Motor neuron (in vitro differentiated cells): ENCODE measurements around the gene SPDYE2B. TPM values are rescaled to one million over a fixed set of nuclear protein-coding genes. Genes with fewer than 3 reads are reported as not detected.
A peak's percentile ranks its signal among the peaks of the same experiment; 100 is the strongest.
"Not testable (repeated sequence)": the region's sequence is repeated elsewhere in the genome, so short reads cannot be mapped to it uniquely, and the experiment has no call there.

ENCODE experiments used
- ATAC-seq, 8 experiments: fragments of 200-7000 bp; cut with Tn5 transposase; replicated peaks in 6 of 8; 2 replicates each; pipeline ENCODE4 v1.8.0; 2021; ENCODE audit warnings: mild to moderate bottlenecking in 8 of 8, moderate library complexity in 8 of 8
- H3K27ac ChIP-seq, 2 donors: fragments of 250-450 bp; sonication (Bioruptor Pico); 2 replicates each; pipeline ENCODE4 v1.9.0; 2021; ENCODE audit warnings: antibody characterized with exemption in 2 of 2, mild to moderate bottlenecking in 2 of 2, moderate library complexity in 1 of 2
- H3K4me1 ChIP-seq, 2 donors: fragments of 250-450 bp; sonication (Bioruptor Pico); replicated peaks in 1 of 2; 2 replicates each; pipeline ENCODE4 v1.6.1; 2021; ENCODE audit warnings: antibody characterized with exemption in 2 of 2, mild to moderate bottlenecking in 2 of 2, moderate library complexity in 1 of 2
- H3K4me3 ChIP-seq, 5 donors: fragments of 250-450 bp; sonication (Bioruptor Pico); 2 replicates each; pipeline ENCODE4 v1.9.0; 2021; ENCODE audit warnings: antibody characterized with exemption in 5 of 5, mild to moderate bottlenecking in 5 of 5, moderate library complexity in 4 of 5
- WGBS, 10 experiments: fragments of 450-650 bp; shearing (Covaris generic); methylation state at CpG; one replicate each; pipeline ENCODE4 v1.0.0; 2022; 5-methylcytosine and 5-hydroxymethylcytosine counted together
- in situ Hi-C, 9 experiments: fragments of 400-800 bp; cut with MboI; loops; one replicate each; pipeline ENCODE4 v1.15.0; 2021; ENCODE audit warnings: low sequenced_read_pairs in 9 of 9, low pct_unique_long_range_greater_than_20kb in 2 of 9; ENCODE audit not compliant: unreplicated experiment in 9 of 9
- total RNA-seq, 8 experiments: library from RNA; unstranded; fragments of 300-600 nt; gene quantifications; 2 replicates each; pipeline versions ENCODE4 v1.2.3 to v1.2.4, GENCODE V29; 2022

Gene SPDYE2B
- total RNA-seq, 8 experiments from 2014 or later = 0.11 to 2.6 (median 2.0) TPM; not detected in 5

DNA sequence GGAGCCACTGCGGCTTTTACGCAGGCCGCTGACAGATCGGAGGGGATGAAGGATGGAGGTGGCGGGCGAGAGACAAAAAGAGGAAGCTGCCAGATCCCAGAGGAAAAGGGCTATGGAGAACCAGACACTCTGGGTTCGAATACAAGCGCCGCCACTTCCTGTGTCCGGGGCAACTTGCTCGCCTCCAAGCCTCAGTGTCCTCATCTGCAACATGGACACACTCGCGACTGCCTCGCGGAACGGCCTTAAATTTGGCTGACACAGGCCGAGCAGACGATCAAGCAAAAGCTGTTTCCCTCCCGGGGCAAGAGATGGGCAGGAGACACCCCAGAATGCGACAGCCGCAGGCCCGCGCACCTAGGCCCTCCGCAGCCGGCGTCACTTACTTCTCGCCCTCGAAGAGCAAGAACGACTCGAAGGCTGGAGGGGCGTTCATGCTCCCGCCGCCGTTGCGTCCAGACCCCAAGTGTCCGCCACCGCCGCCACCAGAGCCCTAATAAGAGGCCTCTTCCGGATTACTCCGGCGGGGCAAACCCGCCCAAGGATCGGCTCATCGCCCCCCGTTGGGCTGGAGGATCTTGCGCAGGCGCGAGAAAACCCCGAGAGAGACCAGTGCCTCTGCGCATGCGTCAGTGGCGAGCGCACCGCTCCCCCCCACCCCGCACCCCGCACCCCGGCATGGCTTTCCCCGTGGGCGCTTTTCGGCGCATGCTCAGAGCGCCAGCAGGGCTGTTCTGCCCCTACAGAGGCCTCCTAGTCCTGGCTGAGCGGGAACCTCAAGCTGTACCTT, 21.2 kb downstream of the SPDYE2B start, which contains the start of gene POLR2J2:
Gene POLR2J2 (minus strand): TSS at position 498 of the 790 bp plus-strand sequence. CDS start 62 bp downstream, at position 436.
- ATAC-seq = peak; percentile 68 to 94 (median 88)
- in situ Hi-C loops, H3K4me1 ChIP-seq: not testable (repeated sequence)
- H3K4me3 ChIP-seq = peak within 1 kb of the TSS in 3 of 5 donors; percentile 26 to 65 (median 37)
- peak within 1 kb of the TSS in 1 of 2 donors; percentile 83 for H3K27ac ChIP-seq
- no CpG with 5 or more reads among the region's 63 CpGs for WGBS, 10 experiments

DNA sequence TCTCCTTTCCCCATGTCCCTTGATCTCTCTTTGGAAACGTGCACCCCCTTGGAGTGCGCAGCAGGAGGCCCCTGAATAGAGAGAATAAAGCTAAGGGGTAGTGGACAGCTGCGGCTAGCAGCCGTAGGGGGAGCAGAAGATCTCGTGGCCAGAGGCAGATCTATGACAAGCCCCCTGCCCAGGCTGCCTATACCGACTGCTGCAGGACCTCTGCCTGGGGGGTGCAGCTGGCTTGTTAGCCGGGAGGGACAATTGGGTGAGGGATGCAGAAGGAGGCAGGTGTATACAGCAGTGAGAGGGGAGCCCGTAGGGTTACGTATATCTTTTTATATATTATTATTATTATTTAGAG, 21.8 kb downstream of the SPDYE2B start:
- H3K4me3 ChIP-seq, H3K4me1 ChIP-seq, in situ Hi-C loops, H3K27ac ChIP-seq: not testable (repeated sequence)
- ATAC-seq = peak; percentile 2 to 81 (median 72)
- WGBS, 10 experiments = no CpG with 5 or more reads among the region's 9 CpGs

DNA sequence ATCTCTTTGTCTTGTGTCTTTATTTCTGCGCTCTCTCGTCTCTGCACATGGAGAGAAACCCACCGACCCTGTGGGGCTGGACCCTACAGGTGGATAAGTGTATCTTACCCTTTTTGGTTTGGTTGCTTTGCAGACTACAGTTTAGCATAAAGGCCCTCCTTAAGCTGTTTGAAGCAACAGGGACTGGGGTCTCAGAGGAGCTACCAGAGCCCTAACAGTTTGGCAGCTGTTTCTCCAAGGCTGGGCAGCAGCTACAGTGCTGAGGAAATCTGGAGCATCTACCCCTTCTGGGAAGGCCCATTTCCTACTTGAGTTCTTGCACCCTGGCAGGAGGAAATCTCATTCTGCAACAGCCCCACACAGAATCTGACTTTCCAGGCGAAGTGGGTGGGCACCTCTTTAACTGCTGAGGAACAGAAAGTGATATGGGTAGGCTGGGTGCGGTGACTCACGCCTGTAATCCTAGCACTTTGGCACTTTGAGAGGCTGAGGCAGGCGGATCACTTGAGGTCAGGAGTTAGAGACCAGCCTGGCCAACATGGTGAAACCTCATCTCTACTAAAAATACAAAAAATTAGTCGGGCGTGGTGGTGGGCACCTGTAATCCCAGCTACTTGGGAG, 23.4 kb downstream of the SPDYE2B start:
- H3K4me1 ChIP-seq, ATAC-seq, in situ Hi-C loops, H3K27ac ChIP-seq, H3K4me3 ChIP-seq: not testable (repeated sequence)
- WGBS, 10 experiments = no CpG with 5 or more reads among the region's 9 CpGs

DNA sequence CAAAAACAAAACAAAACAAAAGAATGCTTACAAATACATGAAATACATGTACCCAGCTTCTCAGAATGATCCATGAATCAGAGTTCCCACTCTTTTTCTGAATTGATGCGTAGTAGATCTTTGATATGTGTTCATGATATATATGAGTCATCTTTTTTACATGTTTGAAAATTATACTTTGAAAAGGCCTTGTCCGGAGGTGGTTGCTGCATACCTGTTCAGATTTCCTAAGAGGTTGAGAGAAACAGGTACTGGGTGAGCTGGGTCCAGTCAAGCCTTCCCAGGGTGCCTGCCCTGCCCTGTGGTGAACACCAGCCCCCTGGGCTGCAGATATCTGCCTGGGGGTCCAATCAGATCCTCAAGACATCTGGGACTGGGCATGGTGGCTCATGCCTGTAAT, 25.4 kb downstream of the SPDYE2B start:
- H3K27ac ChIP-seq, in situ Hi-C loops, H3K4me3 ChIP-seq, H3K4me1 ChIP-seq, ATAC-seq: not testable (repeated sequence)
- no CpG with 5 or more reads among the region's 2 CpGs for WGBS, 10 experiments

DNA sequence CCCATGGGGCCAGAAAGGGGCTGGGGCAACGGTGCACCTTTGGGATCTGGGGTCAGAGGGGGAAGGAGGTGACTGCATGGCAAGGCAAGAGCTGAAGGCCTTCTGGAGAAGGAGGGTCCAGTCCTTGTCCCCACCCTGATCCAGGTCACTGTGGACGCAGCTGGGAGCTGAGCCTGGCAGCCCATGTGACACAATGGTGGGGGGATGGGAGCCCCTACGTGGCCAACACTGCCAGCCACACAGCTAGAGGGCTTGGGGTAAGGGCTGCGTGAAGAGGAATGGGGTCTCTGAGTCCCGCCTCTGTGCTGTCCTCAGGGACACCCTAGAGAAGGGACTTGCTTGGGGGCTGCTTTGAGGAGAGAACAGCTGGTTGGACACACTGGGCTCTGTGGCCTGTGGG, 30.7 kb downstream of the SPDYE2B start:
- in situ Hi-C loops, H3K4me3 ChIP-seq, H3K27ac ChIP-seq, H3K4me1 ChIP-seq: not testable (repeated sequence)
- peak in 5 of 8 experiments; percentile 72 to 83 (median 77) for ATAC-seq
- no CpG with 5 or more reads among the region's 5 CpGs for WGBS, 10 experiments

DNA sequence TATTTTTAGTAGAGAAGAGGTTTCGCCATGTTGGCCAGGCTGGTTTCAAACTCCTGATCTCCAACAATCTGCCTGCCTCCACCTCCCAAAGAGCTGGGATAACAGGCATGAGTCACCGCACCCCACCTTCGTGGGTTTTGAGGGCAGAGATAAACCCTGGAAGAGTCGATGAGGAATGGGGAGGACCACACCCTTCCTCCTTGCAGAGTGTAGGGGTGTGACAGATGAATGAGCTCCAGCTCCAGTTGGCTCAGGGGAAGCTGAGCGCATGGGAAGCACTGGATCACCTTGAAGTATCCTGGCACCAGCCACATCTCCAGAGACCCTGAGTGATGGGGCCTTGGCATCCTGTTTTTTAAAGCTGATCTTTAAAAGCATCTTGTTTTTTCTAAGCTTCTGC, 32.4 kb downstream of the SPDYE2B start:
- H3K4me3 ChIP-seq, H3K27ac ChIP-seq, in situ Hi-C loops, H3K4me1 ChIP-seq: not testable (repeated sequence)
- ATAC-seq = peak in 3 of 8 experiments; percentile 59 to 99 (median 84)
- no CpG with 5 or more reads among the region's 5 CpGs for WGBS, 10 experiments

DNA sequence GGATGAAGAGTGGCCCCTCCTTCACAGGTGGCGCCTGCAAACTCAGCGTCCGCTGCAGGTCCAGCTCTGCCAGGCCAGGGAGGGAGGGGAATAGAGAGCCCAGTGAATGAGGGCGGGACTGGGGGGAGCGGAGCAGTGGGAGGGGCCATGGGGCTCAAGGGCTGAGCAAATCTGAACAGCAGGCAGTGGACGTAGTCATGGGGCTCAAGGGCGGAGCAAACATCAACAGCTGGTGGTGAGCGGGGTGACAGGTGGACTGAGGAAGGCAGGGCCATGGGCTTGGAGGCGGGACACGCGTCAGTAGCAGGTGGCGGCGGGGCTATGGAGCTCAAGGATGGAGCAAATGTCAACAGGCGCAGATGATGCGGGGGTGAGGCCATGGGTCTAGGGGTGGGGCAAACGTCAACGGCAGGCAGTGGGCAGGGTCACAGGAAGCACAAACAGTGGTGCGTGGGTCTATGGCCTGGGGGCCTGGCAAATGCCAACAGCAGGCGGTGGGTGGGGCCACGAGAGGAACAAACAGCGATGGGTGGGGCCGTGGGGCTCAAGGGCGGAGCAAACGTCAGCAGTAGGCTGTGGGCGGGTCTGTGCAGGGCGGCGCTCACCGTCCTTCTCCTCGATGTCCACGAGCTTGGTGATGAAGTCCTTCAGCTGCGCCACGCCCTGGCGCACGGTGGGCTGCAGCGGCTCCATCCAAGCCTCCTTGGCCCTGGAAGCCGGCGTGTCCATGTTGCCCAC, 38.3 kb downstream of the SPDYE2B start:
- H3K27ac ChIP-seq, H3K4me3 ChIP-seq, H3K4me1 ChIP-seq, in situ Hi-C loops: not testable (repeated sequence)
- no CpG with 5 or more reads among the region's 37 CpGs for WGBS, 10 experiments
- peak; percentile 85 to 95 (median 90) for ATAC-seq

DNA sequence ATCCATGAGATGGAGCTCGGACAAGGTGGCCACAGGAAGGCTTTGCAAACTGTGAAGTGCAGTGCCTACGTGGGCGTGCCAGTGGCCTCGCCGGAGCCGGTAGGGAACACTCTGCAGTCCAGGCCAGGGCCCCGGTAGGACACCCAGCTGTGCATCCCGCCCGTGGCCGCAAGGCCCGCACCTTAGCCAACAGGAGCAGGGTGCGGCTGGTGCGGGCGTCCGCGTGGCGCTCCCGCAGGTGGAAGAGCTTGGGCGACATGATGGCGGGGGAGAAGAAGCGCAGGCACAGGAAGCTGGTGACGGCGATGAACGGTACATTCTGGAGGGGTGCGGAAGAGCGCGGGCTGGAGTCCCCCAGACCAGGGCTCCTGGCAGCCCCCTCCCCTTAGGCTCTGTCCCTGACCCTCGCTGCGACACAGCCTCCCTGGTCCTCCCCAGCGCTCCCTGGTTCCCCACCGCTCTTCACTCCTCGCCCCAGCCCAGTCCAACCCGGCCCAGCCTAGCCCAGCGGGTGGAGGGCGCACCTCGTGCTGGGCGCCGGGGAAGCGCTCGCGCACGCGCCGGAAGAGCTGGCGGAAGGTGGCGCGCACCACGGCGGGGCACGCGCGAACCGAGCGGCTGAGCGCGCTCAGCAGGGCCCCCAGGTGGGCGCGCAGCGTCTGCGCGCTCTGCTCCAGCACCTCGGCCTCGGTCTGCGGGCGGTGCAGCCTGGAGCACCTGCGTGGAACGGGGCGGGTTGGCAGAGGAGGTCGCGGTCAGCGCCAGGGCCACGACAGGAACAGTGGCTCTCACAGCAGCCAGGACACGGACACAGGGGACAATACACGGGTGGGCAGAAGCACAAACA, 39.5 kb downstream of the SPDYE2B start:
- in situ Hi-C loops, H3K27ac ChIP-seq, H3K4me1 ChIP-seq: not testable (repeated sequence)
- H3K4me3 ChIP-seq = peak overlapping the region in 2 of 5 donors; percentile 18 to 23
- peak in 6 of 8 experiments; percentile 12 to 40 (median 26) for ATAC-seq
- no CpG with 5 or more reads among the region's 74 CpGs for WGBS, 10 experiments

DNA sequence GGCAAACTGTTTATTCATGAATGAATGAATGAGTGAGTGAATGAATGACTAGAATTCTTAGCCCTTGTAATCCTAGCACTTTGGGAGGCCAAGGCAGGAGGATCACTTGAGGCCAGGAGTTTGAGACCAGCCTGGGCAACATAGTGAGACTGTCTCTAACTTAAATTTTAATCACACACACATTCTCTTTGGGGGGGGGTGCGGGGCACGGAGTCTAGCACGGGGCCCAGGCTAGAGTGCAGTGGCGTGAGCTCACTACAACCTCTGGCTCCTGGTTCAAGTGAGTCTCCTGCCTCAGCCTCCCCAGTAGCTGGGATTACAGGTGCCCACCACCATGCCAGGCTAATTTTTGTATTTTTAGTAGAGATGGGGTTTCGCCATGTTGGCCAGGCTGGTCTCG, 40.5 kb downstream of the SPDYE2B start:
- ATAC-seq, H3K4me1 ChIP-seq, H3K4me3 ChIP-seq, H3K27ac ChIP-seq, in situ Hi-C loops: not testable (repeated sequence)
- WGBS, 10 experiments = no CpG with 5 or more reads among the region's 6 CpGs

DNA sequence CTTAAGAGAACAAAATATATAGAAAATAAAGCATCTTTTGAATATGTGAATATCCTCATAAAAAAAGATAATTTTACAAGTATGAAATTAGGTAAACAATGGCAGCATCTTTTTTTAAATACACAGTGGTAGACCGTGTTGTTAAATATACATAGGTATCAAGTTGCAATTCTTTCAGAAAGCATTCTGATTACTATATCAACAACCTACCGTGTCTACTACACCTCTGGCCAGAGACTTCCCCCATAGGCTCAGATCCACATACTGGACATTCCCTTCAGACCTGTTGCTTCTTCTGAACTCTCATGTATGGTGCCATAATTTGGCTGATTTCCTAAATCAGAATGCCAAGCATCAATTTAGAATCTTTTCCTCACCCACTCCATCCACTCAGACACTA, 43.9 kb downstream of the SPDYE2B start:
- H3K27ac ChIP-seq, H3K4me3 ChIP-seq, in situ Hi-C loops, ATAC-seq, H3K4me1 ChIP-seq: not testable (repeated sequence)
- 0 to 67% (median 33%) methylated on average over 1 of the region's 2 CpGs; no CpG with 5 or more reads in 5 of the 10 experiments for WGBS, 10 experiments

DNA sequence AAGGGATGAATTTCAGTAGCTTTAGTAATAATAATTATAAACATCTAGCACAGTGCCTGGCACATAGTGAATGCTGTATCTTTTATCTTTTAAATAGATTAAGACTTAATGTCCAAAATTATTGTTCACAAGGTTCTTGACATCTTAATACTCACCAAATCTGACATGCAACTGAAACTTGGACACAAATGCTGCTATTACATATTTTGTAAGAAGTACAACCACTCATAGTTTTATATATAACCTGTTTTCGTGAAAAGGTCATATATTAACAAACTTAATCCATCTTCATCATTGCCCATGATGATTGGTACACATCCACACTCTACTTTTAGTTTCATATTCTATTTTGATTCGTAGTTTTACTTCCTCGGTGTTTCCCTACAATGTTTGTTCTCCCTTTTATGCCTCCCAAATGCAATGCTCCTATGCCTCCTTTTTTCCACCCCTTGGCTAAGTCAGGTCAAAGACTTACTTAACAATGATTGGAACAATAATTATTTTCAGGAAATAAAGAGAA, 45.0 kb downstream of the SPDYE2B start:
- H3K4me1 ChIP-seq, in situ Hi-C loops, ATAC-seq, H3K27ac ChIP-seq, H3K4me3 ChIP-seq: not testable (repeated sequence)
- no CpG with 5 or more reads among the region's 3 CpGs for WGBS, 10 experiments

DNA sequence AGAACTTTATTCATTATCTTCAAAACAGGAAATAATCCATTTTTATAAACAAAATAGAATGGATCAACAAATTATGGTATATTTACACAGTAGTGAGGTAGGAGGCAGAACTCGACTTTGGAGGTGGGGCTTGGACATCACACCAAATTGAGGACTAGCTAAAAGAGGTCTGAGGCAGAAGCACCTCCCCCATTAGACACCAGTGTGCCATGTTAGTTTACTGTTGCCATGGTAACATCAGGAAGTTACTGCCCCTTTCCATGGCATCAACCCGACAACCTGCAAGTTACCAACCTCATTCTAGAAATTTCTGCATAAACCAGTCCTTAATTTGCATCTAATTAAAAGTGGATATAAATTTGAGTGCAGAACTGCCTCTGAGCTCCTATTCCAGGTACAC, 45.9 kb downstream of the SPDYE2B start:
- ATAC-seq = peak in 1 of 8 experiments; percentile 45
- H3K4me1 ChIP-seq, in situ Hi-C loops, H3K27ac ChIP-seq, H3K4me3 ChIP-seq: not testable (repeated sequence)
- WGBS, 10 experiments = no CpG with 5 or more reads among the region's 2 CpGs
